Neuron (in vitro differentiated cells): ENCODE measurements around the gene FAM241A.
A peak's percentile ranks its signal among the peaks of the same experiment; 100 is the strongest.

Experiments used
- H2AFZ ChIP-seq: one replicate; pipeline ENCODE4 v1.6.1; 2013; ENCODE audit warnings: low read depth, mild to moderate bottlenecking, inconsistent platforms, low read length, moderate library complexity
- H3K27me3 ChIP-seq: one replicate; pipeline ENCODE4 v1.6.1; 2013; ENCODE audit warnings: low read length; ENCODE audit not compliant: insufficient read depth
- H3K36me3 ChIP-seq: one replicate; pipeline ENCODE4 v1.6.1; 2013; ENCODE audit warnings: low read length; ENCODE audit not compliant: insufficient read depth
- H3K4me1 ChIP-seq: one replicate; pipeline ENCODE4 v1.6.1; 2013; ENCODE audit warnings: low read length; ENCODE audit not compliant: insufficient read depth
- H3K4me3 ChIP-seq: 2 replicates; pipeline ENCODE4 v1.5.1; 2013; ENCODE audit warnings: mild to moderate bottlenecking, low read length, moderate library complexity
- H3K9me3 ChIP-seq: one replicate; pipeline ENCODE4 v1.6.1; 2013; ENCODE audit warnings: low read length

The FAM241A gene

GRCh38 chr4:112214390-112215264 lies 69.4 kb downstream of the FAM241A start:
- peaks cover 4% of the 10 kb centered on the region for H3K9me3 ChIP-seq
- H3K4me1 ChIP-seq: no peaks in the 10 kb centered on the region
- H3K36me3 ChIP-seq: no peaks in the 10 kb centered on the region
- H3K4me3 ChIP-seq: no peak overlapping the region
- peaks cover 3% of the 10 kb centered on the region for H3K27me3 ChIP-seq
- H2AFZ ChIP-seq: no peak overlapping the region

DNA sequence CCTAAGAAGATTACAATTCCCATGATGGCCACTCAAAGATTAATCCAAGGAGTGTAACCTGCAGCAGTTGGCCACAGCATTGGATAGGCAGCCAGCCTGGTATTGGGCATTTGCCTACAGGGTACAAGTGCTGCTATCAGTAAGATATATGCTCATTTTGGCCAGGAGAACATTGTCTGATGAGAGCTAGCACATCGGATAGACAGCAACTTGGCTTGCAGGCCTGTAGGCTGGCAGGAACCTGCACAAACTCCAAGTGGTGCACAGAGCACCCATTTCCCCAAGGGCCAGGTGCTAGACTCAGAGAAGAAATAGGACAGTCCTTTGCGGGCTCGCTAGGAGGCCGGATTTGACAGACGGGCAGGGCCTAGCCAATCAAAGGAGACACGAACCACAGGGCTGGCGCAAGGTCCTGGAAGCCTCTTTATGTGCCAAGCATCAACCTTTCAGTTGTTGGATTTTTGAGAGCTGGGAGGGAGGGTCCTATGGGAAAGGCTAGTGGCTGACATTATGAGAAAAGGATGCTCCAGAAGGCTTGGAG lies 74.6 kb downstream of the FAM241A start:
- Histone ChIP-seq H3K4me3 (no peak overlapping the region), H3K9me3 (no peaks in the 10 kb centered on the region), H3K4me1 (no peaks in the 10 kb centered on the region)

GRCh38 chr4:112222219-112222955 lies 77.1 kb downstream of the FAM241A start:
- H3K4me3 ChIP-seq: no peak overlapping the region
- H3K9me3 ChIP-seq: no peaks in the 10 kb centered on the region
- no peaks in the 10 kb centered on the region for H3K36me3 ChIP-seq
- H3K27me3 ChIP-seq: no peaks in the 10 kb centered on the region
- H2AFZ ChIP-seq: no peak overlapping the region
- H3K4me1 ChIP-seq: no peaks in the 10 kb centered on the region

More for the DNA sequence above, 74.6 kb downstream of the FAM241A start:
- peaks cover 3% of the 10 kb centered on the region for H3K27me3 ChIP-seq
- no peak overlapping the region for H2AFZ ChIP-seq
- H3K36me3 ChIP-seq: no peaks in the 10 kb centered on the region

DNA sequence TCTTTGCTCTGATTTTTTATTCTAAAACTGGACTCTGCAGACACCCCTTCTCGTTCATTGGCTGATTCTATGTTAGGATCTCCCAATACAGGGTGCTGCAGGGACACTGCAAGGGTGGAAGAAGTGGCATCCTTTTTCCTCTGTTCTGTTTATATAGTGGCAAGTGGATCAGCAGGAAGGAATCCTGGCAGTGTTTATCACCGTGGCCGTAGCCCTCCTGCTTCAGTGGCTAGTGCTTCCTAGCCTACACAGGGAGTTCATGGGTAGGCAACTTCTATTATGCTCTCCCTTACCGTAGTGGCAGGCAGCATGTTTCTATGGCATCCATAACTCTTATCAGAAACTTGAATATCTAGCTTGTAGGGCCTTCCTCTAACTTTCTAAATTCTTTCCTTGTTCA lies 79.9 kb downstream of the FAM241A start:
- H3K36me3 ChIP-seq: no peaks in the 10 kb centered on the region
- no peak overlapping the region for H2AFZ ChIP-seq
- no peak overlapping the region for H3K4me3 ChIP-seq
- no peaks in the 10 kb centered on the region for H3K9me3 ChIP-seq
- H3K4me1 ChIP-seq: peaks cover 6% of the 10 kb centered on the region
- H3K27me3 ChIP-seq: no peaks in the 10 kb centered on the region

- H3K4me1 ChIP-seq: peaks cover 21% of the 10 kb centered on the region
Observed at GRCh38 chr4:112230879-112231778, 85.9 kb downstream of the FAM241A start.

GRCh38 chr4:112231779-112232713 lies 86.8 kb downstream of the FAM241A start, which contains the start of gene AP1AR:
Gene AP1AR (plus strand): TSS chr4:112231787. CDS start chr4:112232092, 305 bp downstream.
- H3K9me3 ChIP-seq: no peaks in the 10 kb centered on the region
- peak within 1 kb of the TSS; percentile 82 for H3K4me3 ChIP-seq
- H3K27me3 ChIP-seq: no peaks in the 10 kb centered on the region
- H3K36me3 ChIP-seq: no peaks in the 10 kb centered on the region
- peaks cover 21% of the 10 kb centered on the region for H3K4me1 ChIP-seq
- H2AFZ ChIP-seq: peak within 1 kb of the TSS; percentile 96

More at GRCh38 chr4:112230879-112231778, 85.9 kb downstream of the FAM241A start:
- H3K36me3 ChIP-seq: no peaks in the 10 kb centered on the region
- H3K9me3 ChIP-seq: no peaks in the 10 kb centered on the region
- no peaks in the 10 kb centered on the region for H3K27me3 ChIP-seq
- peak overlapping the region; percentile 82 for H3K4me3 ChIP-seq
- H2AFZ ChIP-seq: peak overlapping the region; percentile 96

DNA sequence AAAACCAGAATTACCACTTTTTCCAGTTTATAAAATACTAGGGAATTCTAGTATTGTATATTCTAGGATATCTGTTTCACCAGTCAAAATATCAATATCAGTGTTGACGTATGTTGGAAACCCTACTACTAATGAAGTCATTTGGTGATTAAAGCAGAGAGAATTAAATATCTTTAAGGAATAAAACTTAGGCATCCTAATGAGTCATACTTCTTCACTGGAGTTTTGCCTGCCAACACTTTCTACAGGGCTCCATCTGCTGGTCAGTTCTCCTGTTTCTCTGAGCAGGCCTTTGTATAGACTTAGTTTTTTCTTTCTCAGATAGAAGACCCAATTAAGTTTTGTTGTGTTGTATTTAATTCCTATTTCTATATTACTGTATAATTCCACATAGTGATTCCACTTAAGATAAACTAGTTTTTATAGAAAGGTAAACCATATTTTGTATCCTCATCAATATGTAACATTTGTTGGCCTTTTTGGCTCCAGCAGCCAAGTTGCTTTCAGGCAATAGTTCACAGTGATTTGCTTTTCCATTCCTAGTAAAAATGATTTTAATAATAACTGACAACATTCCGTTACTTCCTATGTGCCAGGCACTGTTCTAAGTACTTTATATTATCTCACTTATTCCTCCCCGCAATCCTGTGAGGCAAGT lies 89.8 kb downstream of the FAM241A start:
- Histone ChIP-seq H3K36me3 (peaks cover 2% of the 10 kb centered on the region), H3K4me1 (peaks cover 16% of the 10 kb centered on the region), H3K27me3 (no peaks in the 10 kb centered on the region), H2AFZ (no peak overlapping the region), H3K9me3 (no peaks in the 10 kb centered on the region), H3K4me3 (no peak overlapping the region)

DNA sequence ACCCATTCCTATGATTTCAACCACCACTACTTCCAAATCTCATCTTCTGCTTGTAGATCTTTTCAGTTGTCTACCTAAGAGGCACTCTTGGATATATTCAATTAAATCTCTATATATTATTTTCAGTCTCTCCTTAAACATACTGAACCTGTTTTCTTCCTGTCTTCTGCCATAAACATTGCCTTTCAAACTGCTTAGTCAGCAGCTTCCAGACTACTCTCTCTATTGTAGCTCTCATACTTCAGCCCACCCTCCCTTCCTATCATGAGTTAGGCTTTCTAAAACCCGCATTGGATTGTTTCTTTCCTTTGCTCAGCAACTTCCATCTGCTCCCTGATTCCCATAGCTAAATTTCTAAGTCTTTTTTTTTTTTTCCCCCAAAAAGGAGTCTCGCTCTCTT lies 90.8 kb downstream of the FAM241A start:
- no peak overlapping the region for H2AFZ ChIP-seq

GRCh38 chr4:112238833-112239232 lies 93.6 kb downstream of the FAM241A start:
- peaks cover 6% of the 10 kb centered on the region for H3K36me3 ChIP-seq
- H3K4me3 ChIP-seq: no peak overlapping the region

More for the DNA sequence above, 90.8 kb downstream of the FAM241A start:
- peaks cover 2% of the 10 kb centered on the region for H3K36me3 ChIP-seq
- no peaks in the 10 kb centered on the region for H3K9me3 ChIP-seq
- H3K4me1 ChIP-seq: peaks cover 11% of the 10 kb centered on the region
- H3K27me3 ChIP-seq: no peaks in the 10 kb centered on the region
- no peak overlapping the region for H3K4me3 ChIP-seq

More at GRCh38 chr4:112238833-112239232, 93.6 kb downstream of the FAM241A start:
- H2AFZ ChIP-seq: no peak overlapping the region
- H3K9me3 ChIP-seq: no peaks in the 10 kb centered on the region
- H3K4me1 ChIP-seq: no peaks in the 10 kb centered on the region
- H3K27me3 ChIP-seq: no peaks in the 10 kb centered on the region
